Stimulated activated CD8-positive, alpha-beta memory T cell treated with anti-CD3 and anti-CD28 coated beads, Interleukin-7, amount 100 ng/mL, for 4 hours (primary cell): ENCODE measurements around the gene C15orf39.
A peak's percentile ranks its signal among the peaks of the same experiment; 100 is the strongest.
"Not testable (repeated sequence)": the region's sequence is repeated elsewhere in the genome, so short reads cannot be mapped to it uniquely, and the experiment has no call there.

Experiments used
- DNase-seq, 2 donors: peaks; one replicate each; pipeline ENCODE4 v3.0.0-alpha.2; 2020; ENCODE audit warnings: low read depth in 2 of 2

C15orf39 gene

GRCh38 chr15:75201616-75202250 lies at the start of gene C15orf39:
Gene C15orf39 (plus strand): TSS chr15:75201882. CDS start chr15:75206049, 4,167 bp downstream.
- DNase-seq, result peak; percentile 43 to 71

- no peak for DNase-seq
These were observed 49.2 kb upstream of the C15orf39 start for GRCh38 chr15:75152382-75153079.

DNA sequence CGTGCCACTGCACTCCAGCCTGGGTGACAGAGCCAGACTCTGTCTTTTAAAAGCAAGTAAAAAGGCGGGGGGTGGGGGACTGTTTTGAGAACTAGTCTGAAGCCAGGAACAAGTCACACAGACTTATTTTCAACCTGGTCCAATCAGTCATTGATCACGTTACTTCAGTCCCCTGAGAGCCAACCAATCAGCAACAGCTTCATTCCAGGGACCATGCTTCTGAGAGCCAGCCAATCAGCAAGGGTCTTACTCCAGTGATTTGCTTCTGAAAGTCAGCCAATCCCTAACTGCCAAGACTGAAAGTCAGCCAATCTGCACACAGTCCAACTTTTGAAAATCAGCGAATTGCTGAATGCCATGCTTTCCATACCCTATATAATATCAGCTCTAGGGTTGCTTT lies 48.6 kb upstream of the C15orf39 start:
- no peak for DNase-seq

- no peak for DNase-seq
These were observed 48.0 kb upstream of the C15orf39 start for GRCh38 chr15:75153565-75154276.

DNA sequence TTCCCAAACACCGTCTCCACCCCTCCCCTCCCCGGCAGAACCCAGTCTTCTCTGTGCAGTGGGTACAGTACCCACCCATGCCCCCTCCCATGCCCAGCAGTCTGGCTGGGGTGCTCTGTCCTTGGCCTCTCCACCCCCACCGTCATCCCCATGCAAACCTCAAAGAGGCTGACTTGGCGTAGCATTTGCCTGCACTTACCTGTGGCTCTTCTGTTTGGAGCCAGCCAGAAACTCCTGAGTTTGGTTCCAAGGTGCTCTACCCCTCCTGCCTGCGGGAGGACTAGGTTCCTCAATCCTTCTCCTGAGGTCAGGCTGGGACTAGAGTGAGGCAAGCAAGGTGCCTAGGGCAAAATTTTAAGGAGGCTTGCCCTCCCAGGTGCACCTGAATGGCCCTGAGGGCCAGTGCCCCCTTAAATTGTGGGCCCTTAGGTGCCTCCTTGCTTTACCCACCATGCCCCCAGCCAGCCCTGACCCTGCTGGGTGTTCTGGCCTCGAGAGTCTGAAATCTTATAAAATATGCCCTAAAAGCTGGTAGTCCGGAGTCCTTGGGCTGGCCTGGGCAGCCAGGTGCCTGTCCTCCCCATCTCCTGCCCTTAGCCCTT lies 47.1 kb upstream of the C15orf39 start:
- no peak for DNase-seq

GRCh38 chr15:75156326-75157215 lies 45.1 kb upstream of the C15orf39 start:
- DNase-seq, result no peak

DNA sequence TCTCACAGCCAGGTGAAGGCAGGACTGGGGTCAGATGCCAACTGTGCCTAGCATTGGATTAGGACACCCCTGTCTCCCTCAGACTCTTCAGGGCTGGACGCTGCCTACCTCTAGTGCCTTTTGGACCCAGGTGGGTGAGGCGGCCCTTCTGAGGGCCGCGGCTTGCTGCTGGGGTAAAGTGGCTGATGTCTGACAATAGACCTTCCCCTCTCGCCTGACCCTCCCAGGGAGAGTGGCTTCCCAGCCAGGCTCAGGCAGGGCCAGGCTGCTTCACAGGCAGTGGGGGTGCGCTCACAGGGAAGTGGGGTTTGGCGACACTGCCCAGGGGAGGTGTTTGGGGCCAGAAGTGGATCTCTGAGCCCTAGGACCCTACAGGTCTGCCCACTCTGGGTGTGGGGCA lies 43.3 kb upstream of the C15orf39 start:
- no peak for DNase-seq

DNA sequence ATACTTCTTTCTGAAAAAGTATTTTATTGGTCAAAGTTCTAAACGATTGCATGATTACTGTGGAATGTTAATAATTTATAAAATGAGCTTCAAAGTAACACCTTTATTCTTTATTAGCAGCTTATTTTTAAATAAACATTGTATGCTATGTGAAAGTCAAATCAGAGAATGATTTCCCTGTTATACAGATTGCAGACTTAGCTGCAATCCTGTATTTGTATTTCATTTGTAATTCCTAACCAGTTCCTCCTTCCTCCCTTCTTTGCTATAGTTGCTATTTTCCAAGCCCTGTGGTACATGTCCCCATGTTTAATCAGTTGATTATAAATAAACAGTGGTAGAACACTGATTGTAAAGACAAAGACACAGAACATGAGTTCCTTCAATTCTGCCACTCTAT lies 42.4 kb upstream of the C15orf39 start:
- DNase-seq, result no peak

- DNase-seq, result no peak
These were observed 40.4 kb upstream of the C15orf39 start for GRCh38 chr15:75161106-75161916.

DNA sequence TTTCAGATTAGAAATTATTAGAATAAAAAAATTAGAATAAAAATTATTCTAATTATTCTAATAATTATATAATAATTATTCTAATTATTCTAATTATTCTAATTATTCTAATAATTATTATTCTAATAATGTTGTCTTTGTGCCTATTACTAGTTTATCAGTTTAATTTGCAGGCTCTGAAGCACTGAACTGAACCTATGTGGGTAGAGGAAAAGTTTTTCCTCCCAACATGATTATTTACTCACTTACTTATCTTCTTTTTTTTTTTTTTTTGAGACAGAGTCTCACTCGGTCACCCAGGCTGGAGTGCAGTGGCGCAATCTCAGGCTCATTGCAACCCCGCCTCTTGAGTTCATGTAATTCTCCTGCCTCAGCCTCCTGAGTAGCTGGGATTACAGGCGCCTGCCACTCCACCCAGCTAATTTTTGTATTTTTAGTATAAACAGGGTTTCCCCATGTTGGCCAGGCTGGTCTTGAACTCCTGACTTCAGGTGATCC lies 39.7 kb upstream of the C15orf39 start:
- DNase-seq, result no peak

DNA sequence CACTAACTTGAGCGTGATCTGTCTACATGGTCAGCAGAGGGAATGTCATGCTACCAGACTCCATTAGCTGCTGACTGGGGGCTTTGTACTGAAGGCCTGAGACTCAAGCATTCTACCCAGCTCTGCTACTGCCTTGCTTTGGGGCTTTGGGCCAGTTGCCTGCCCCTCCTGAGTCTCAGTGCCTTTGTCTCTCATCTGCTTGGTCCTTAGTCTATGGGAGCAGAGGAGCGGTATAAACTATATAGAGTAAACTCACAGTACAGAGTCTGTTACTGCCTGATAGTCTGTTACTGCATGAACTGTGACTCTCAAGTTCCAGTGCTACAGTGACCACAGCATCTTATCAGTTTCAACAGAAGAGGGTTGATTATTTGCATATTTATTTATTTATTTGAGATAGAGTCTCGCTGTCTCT lies 38.5 kb upstream of the C15orf39 start:
- DNase-seq, result no peak

DNA sequence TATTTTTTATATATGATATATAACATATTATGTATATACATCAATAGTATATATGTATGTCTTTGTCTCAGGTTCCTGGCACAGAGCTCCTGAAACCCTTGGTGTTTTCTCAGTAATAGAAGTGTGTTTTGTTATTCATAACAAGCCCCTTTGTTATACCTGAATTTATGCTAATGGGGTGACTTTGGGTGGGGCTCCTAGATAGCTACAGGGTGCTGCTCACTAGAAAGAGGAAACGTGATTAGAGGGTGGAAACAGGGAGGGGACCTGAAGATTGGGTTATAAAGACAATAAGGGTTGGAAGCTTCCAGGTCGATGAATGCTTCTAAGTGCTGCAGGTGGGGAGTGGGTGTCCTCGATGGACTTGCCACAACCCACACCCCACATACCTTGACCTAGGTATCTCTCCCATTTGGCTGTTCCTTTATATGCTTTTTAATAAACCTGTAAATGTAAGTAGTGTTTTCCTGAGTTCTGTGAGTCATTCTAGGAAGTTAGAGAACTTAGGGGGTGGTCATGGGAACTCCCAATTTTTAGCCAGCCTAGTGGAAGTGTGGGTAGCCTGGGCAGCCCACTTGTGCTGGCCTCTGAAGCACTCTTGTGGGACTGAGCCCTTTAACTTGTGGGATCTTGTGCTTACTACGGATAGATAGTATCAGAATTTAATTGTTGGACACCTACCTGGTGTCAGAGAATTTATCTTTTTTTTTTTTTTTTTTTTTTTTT lies 36.9 kb upstream of the C15orf39 start:
- DNase-seq, result no peak

DNA sequence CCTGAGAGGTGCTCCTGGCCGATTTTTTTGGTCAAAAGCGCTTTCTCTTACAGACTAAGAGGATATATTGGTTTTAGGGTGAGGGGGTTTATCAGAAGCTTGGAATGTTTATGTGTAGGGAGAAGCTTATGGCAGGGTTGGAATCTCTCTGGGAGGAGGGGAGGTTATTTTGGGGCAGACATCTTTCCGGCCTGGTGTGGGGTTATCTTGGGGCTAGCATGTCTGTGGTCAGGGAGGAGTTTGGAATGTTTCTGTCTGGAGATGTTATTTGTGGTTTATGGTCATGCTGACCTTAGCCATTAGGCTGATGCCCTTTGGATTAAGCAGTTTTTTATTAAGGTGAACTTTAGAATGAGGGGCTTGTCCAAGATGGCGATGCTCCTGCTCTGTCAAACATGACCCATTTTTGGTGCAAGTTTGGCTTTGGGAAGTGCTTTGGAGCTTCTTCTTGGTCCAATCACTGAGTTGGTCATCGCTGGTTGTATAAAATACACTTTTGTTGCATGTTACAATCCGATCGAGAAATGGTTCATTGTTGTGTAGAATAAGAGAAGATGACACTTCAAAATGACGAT lies 35.1 kb upstream of the C15orf39 start:
- not testable (repeated sequence) for DNase-seq

- DNase-seq, result no peak
These were observed 33.9 kb upstream of the C15orf39 start for GRCh38 chr15:75167588-75168350.

DNA sequence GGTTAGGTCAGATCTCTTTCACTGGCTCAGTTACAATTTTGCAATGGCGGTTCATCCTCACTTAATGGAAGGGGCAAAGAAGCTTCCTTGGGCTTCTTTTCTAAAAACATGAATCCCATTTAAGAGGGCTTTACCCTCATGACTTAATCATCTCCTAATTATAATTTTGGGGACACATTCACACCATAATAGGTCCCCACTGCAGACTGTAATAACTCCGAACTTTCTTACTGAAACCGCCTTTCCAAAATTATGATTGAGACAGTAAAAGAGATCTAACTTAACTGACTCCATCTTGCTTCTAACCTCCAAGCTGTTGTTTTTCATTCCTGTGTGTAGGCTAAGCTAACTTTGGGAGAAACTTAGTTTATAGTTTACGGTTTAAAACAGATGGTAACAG lies 33.3 kb upstream of the C15orf39 start:
- DNase-seq, result no peak

- DNase-seq, result no peak
These were observed 31.5 kb upstream of the C15orf39 start for GRCh38 chr15:75170203-75170602.

GRCh38 chr15:75170711-75171341 lies 30.9 kb upstream of the C15orf39 start:
- DNase-seq, result no peak

GRCh38 chr15:75171408-75171807 lies 30.3 kb upstream of the C15orf39 start:
- peak in 1 of 2 donors; percentile 1 for DNase-seq
